ENCODE data around the gene EGR1. TPM values are rescaled to one million over a fixed set of nuclear protein-coding genes. Genes with fewer than 3 reads are reported as not detected.
A peak's percentile ranks its signal among the peaks of the same experiment; 100 is the strongest.

The EGR1 gene
- total and polyA plus RNA-seq, 8 donors = 23.6 to 1,036 (median 228) TPM

DNA sequence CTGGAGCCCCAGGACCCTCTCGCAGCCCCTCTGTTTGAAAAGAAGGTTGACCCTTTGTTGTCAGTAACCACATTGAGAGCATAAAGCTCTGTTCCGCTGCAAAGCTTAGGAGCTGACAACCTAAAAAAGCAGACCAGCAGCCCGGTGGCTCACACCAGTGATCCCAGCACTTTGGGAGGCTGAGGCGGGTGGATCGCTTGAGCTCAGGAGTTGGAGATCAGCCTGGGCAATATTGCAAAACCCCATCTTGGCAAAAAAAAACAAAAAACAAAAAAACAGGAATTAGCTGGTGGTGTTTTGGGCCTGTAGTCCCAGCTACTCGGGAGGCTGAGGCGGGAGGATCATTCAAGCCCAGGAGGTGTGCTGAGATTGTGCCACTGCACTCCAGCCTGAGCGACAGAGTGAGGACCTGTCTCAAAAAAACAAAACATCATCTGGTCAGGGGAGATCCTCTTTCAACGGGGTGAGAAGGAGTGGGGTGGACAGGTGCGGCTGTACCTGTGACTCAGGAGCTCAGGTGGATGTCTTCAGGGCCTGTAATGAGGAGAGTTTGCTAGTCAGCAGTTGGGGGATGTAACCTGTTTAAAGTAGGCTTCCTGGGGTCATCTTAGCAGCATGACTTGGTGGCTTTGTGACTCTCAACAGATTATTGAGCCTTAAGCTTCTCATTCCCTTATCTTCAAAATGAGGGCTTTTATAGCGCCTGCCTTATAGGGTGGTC is 27.1 kb upstream of the EGR1 start:
- Histone ChIP-seq H3K27ac (no peak overlapping the region), H3K27me3 (peaks cover 0 to 29% of the 10 kb centered on the region in 2 donors), H3K4me1 (peaks cover 6 to 14% of the 10 kb centered on the region in 2 donors), H3K4me3 (peak overlapping the region; percentile 17), H3K9me3 (no peaks in the 10 kb centered on the region), H3K36me3 (peaks cover 0 to 41% of the 10 kb centered on the region in 2 donors)
- intact Hi-C loops (cut with DNase I) = no loop called here
- TF ChIP-seq, protein P1, sequence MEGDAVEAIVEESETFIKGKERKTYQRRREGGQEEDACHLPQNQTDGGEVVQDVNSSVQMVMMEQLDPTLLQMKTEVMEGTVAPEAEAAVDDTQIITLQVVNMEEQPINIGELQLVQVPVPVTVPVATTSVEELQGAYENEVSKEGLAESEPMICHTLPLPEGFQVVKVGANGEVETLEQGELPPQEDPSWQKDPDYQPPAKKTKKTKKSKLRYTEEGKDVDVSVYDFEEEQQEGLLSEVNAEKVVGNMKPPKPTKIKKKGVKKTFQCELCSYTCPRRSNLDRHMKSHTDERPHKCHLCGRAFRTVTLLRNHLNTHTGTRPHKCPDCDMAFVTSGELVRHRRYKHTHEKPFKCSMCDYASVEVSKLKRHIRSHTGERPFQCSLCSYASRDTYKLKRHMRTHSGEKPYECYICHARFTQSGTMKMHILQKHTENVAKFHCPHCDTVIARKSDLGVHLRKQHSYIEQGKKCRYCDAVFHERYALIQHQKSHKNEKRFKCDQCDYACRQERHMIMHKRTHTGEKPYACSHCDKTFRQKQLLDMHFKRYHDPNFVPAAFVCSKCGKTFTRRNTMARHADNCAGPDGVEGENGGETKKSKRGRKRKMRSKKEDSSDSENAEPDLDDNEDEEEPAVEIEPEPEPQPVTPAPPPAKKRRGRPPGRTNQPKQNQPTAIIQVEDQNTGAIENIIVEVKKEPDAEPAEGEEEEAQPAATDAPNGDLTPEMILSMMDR (IDR thresholded peaks at IDR 0.05) = no peak
- ATAC-seq (no peak), DNase-seq (no peak)

DNA sequence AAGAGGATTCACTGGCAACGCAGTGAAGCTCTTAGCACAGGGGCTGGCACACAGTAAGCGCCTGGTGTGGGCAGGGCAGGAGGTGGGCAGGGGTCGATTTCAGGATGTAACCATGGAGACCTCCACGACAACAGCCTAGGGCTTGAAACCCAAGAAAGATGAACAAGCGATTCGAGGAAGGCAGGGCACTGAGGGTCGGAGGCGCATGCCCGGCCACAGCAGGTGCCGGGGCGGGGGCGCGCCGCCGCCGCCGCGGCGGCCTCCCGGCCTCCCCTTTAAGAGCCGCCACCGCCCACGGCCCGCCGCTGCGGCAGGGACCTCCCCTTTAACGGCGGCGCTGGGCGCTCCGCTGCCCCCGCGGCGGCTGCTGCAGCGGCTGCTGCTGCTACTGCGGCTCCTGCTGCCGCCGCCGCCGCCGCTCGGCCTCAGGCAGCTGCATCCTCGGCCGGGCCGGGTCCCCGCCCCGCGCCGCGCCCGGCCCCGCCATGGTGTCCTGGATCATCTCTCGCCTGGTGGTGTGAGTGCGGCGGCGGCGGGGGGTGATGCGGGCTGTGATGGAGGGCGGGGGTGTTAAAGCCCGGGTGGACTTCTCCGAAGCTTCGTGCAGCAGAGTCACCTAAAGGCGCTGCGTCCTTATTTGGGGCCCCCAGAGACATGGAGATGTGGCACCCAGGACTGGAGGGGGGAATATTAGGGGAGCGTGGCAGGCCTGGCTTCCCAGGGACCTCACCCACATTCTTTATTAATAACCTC is 26.4 kb upstream of the EGR1 start, which contains the start of gene REEP2:
Gene REEP2 (plus strand): TSS at position 334 of the 753 bp plus-strand sequence. CDS start 152 bp downstream, at position 486.
- peak; percentile 80 for ATAC-seq
- Histone ChIP-seq H3K36me3 (peaks cover 0 to 34% of the 10 kb centered on the region in 2 donors), H3K9me3 (no peaks in the 10 kb centered on the region), H3K27ac (no peak within 1 kb of the TSS), H3K4me3 (peak within 1 kb of the TSS; percentile 17), H3K27me3 (peaks cover 0 to 29% of the 10 kb centered on the region in 2 donors), H3K4me1 (peaks cover 6 to 14% of the 10 kb centered on the region in 2 donors)
- intact Hi-C loops (cut with DNase I) = no loop called here
- TF ChIP-seq, protein P1 (IDR thresholded peaks at IDR 0.05) = no peak
- DNase-seq = peak in 2 of 4 donors; percentile 44 to 86

DNA sequence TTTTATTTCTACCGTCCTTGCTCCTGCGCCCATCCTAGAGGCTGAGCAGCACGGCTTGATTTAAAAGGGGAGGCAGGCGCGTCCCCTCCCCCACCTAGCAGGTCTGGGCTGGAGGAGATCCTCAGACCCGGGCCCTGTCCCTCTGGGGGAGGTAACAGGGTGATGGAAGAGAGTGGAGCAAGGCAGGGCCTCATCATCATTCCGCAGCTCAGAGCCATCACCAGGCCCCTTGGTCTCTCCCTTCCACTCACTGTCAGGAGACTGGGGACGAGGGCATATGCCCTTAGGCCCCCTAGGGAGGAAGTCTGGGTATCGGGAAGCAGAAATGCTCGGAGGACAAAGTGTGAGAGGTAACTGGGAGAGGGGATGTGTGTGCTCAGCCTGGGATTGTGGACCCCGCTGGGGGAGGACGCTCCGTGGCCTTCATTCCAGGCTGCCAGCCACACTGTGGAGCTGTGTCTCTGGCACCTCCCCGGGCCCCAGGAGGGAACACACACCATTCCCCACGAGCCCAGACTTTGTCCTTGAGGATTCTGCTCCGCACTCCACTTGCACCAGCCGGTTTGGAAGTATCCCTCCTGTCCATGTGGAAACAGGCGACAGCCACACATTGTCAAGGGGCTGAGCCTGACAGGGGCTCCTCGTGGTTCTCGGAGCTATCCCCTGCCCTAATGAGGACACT is 25.7 kb upstream of the EGR1 start:
- DNase-seq (no peak), ATAC-seq (no peak)

DNA sequence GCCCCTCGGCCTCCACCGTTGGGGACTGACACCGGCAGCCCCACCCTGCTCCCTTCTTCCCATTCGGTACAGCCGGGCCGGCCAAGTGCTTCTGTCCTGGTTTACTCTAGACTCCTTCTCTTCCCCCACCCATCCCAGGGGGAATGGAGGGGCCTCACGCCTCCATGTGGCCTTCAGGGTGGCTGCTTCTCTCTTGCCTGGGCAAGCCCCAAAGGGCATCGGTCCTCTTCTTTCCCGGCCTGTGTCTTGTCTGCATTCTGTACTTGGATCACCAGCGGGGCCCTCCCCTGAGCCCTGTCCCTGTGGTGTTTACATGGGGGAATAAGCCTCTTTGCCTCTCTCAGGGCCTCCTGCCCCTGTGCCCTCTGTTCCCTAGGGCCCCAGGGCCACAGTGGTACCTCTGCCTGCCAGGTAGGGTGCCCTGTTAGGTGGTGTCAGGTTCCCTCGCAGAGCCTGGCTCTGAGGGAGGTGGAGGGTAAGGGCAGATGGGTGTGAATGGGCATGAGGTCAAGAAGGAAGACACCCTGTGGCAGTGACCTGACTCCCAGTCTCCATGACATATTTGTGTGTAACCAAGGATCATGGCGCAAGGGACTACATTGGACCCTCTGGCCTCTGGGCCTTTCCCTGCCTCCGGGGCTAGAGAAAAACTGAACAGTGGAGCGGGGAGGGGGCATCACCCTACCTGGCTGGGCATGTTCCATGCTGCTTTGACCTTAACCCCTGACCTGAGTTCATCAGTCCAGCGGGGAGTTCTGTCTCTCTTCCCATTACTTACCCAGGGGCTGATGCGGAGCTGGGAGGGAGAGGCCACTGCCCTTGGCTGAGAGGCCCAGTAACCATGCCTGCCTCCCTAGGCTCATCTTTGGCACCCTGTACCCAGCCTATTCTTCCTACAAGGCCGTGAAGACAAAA is 24.9 kb upstream of the EGR1 start:
- ATAC-seq (no peak), DNase-seq (no peak)
- H3K4me1 ChIP-seq = peaks cover 6 to 14% of the 10 kb centered on the region in 2 donors
- no peak overlapping the region for H3K27ac ChIP-seq
- peaks cover 0 to 19% of the 10 kb centered on the region in 2 donors for H3K36me3 ChIP-seq
- H3K27me3 ChIP-seq = peaks cover 0 to 29% of the 10 kb centered on the region in 2 donors
- no peaks in the 10 kb centered on the region for H3K9me3 ChIP-seq
- intact Hi-C loops (cut with DNase I) = no loop called here
- TF ChIP-seq, protein P1 (IDR thresholded peaks at IDR 0.05) = no peak
- no peak overlapping the region for H3K4me3 ChIP-seq

More for the DNA sequence above, 25.7 kb upstream of the EGR1 start:
- Histone ChIP-seq H3K4me3 (peak overlapping the region in 1 of 2 donors; percentile 17), H3K27me3 (peaks cover 0 to 29% of the 10 kb centered on the region in 2 donors), H3K27ac (no peak overlapping the region), H3K4me1 (peaks cover 6 to 14% of the 10 kb centered on the region in 2 donors), H3K9me3 (no peaks in the 10 kb centered on the region), H3K36me3 (peaks cover 0 to 27% of the 10 kb centered on the region in 2 donors)
- intact Hi-C loops (cut with DNase I) = no loop called here
- TF ChIP-seq, protein P1 (IDR thresholded peaks at IDR 0.05) = no peak
